ENCODE results near the gene B3GALNT2. TPM values are rescaled to one million over a fixed set of nuclear protein-coding genes. Genes with fewer than 3 reads are reported as not detected.
A peak's percentile ranks its signal among the peaks of the same experiment; 100 is the strongest.
"Not testable (repeated sequence)": the region's sequence is repeated elsewhere in the genome, so short reads cannot be mapped to it uniquely, and the experiment has no call there.

The B3GALNT2 gene
- polyA plus RNA-seq, 1 donor from 2014 or later = 3.5 TPM

DNA sequence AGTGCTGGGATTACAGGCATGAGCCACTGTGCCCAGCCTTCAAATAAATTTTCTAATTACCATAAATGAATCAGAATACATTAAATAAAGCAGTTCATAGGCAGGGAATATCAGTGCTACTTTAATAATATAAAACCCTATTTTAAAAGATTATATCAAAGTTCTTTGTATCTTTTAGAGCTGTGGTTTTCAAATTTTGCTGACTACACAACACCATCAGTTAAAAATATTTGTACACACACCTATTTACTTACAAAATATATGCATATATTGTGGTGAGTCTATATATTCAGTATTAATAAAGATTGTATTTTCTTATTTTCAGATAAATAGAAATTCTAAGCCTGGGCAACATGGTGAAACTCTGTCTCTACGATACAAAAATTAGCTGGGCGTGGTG is 18.7 kb downstream of the B3GALNT2 start:
- Mint-ChIP-seq H3K27ac (no peak overlapping the region), H3K27me3 (no peaks in the 10 kb centered on the region), H3K36me3 (peaks cover 16% of the 10 kb centered on the region), H3K4me3 (no peak overlapping the region), H3K9me3 (peaks cover 2 to 4% (median 4%) of the 10 kb centered on the region in 3 donors), H3K4me1 (peaks cover 0 to 2% (median 0%) of the 10 kb centered on the region in 3 donors)

DNA sequence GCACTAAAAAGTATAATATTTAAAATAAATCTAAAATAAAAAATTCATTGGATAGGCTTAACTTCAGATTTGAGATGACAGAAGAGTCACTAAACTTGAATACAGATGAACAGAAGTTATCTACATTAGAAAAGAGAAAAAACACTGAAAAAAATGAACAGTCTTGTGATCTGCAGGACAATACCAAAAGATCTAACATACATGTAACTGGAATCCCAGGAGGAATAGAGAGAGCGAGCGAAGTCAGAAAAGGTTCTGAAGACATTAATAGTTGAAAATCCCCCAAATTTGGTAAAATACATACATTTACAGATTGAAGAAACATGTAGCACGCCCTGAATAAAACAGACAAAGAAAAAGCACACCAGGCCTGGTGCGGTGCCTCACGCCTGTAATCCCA is 21.2 kb downstream of the B3GALNT2 start:
- Mint-ChIP-seq H3K27me3 (no peaks in the 10 kb centered on the region), H3K9me3 (peaks cover 2 to 4% (median 4%) of the 10 kb centered on the region in 3 donors), H3K4me3 (no peak overlapping the region), H3K27ac (no peak overlapping the region), H3K4me1 (no peaks in the 10 kb centered on the region), H3K36me3 (peaks cover 15% of the 10 kb centered on the region)

DNA sequence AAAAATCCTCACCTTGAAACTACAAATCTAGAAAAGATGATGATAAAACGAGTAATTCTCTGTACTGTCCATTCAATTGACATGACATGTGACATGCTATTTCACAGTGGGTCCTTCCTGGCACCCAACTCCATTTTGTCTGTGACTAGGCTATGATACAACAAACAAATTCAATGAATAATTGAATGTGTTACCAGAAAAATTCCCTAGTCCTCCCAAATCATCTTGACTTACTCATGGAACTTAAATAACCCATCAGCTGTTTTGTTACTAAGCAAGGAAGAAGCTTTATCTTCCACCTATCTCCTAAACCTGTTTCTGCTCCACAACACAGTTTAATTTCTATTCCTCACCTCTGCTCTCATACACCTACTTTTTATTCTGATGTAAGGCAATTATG is 30.4 kb downstream of the B3GALNT2 start:
- Mint-ChIP-seq H3K27me3 (no peaks in the 10 kb centered on the region), H3K9me3 (no peaks in the 10 kb centered on the region), H3K4me3 (no peak overlapping the region), H3K27ac (no peak overlapping the region), H3K36me3 (peaks cover 8% of the 10 kb centered on the region), H3K4me1 (no peaks in the 10 kb centered on the region)

DNA sequence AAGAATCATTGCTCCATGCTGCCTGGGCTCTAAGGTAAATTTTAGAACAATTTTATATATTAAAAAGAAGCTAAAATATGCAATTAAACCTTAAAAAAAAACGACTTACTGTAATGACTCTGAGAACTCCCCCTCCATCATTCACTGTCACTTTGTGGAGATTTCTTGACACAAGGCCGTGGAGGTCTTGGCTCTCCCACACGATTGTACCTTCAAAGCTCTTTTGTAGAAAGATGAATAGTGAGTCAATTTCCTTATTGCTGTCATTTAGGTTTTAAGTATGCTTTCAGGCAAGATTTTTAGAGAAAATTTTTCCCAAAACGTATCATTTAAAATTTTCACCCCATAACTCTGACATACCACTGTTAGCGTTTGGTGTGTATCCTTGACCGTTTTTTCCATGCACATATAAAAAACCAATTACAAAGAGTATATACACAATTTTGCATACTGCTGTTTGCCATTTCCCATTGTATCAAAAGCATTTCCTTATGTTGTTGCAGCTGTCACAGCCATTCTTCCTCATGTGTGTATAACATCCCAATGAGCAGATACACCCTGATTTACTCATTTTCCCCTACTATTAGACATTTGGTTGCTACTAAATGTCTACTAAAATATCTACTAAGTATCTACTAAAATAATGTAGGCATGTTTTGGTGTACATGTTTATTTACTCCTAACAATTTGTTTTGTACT is 33.4 kb downstream of the B3GALNT2 start:
- Mint-ChIP-seq H3K27me3 (no peaks in the 10 kb centered on the region), H3K27ac (no peak overlapping the region), H3K9me3 (no peaks in the 10 kb centered on the region), H3K4me1 (no peaks in the 10 kb centered on the region), H3K4me3 (no peak overlapping the region), H3K36me3 (peaks cover 10% of the 10 kb centered on the region)

DNA sequence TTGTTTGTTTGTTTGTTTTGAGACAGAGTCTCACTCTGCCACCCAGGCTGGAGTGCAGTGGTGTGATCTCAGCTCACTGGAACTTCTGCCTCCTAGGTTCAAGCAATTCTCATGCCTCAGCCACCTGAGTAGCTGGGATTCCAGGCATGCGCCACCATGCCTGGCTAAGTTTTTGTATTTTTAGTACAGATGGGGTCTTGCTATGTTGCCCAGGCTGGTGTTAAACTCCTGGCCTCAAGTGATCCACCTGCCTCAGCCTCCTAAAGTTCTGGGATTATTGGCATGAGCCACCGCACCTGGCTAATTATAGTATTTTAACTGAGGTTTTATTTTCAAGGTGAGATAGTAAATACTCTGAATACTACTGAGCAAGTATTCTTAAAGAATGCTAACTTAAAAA is 34.4 kb downstream of the B3GALNT2 start:
- not testable (repeated sequence) for H3K27me3 Mint-ChIP-seq, H3K9me3 Mint-ChIP-seq

DNA sequence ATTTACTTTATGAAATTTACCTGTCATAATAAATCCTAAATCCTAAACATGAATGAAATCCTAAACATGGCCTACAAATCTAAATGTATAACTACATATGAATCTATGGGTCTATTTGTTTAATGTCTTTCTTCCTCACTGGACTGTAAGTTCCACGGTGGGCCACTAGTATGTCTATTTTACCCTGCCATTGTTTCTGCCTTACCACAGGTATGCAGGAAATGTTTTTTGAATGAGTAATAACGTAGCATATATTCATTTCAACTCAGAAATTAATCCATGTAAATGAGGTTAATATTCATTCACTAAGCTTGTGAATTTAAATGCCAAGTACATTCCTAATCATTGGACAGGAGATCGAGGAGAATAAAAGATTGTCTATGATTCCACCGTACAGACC is 35.3 kb downstream of the B3GALNT2 start:
- no peaks in the 10 kb centered on the region for H3K9me3 Mint-ChIP-seq
- peaks cover 11% of the 10 kb centered on the region for H3K36me3 Mint-ChIP-seq
- no peaks in the 10 kb centered on the region for H3K27me3 Mint-ChIP-seq
- no peaks in the 10 kb centered on the region for H3K4me1 Mint-ChIP-seq
- no peak overlapping the region for H3K4me3 Mint-ChIP-seq
- H3K27ac Mint-ChIP-seq = no peak overlapping the region

More for the DNA sequence above, 34.4 kb downstream of the B3GALNT2 start:
- peaks cover 11% of the 10 kb centered on the region for H3K36me3 Mint-ChIP-seq
- H3K4me3 Mint-ChIP-seq, H3K4me1 Mint-ChIP-seq, H3K27ac Mint-ChIP-seq: not testable (repeated sequence)

DNA sequence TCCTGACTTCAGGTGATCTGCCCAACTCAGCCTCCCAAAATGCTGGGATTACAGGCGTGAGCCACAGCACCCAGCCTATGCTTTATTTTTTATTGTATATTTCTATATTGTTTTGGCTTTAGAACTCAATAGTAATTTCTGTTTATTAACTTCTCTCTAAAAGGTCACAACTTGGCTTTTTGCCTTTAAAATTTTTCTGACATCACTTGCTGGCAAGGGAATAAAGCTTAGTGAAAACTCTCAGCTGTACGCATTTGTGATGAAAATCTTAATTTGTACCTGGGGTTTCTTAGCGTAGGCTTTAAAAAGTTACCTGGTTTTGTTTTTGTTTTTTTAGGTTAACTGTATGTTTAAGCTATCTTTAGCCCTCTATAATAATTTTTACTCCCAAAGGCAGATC is 36.2 kb downstream of the B3GALNT2 start:
- Mint-ChIP-seq H3K27ac (no peak overlapping the region), H3K27me3 (no peaks in the 10 kb centered on the region), H3K4me3 (no peak overlapping the region), H3K4me1 (no peaks in the 10 kb centered on the region), H3K9me3 (no peaks in the 10 kb centered on the region), H3K36me3 (peaks cover 11% of the 10 kb centered on the region)

DNA sequence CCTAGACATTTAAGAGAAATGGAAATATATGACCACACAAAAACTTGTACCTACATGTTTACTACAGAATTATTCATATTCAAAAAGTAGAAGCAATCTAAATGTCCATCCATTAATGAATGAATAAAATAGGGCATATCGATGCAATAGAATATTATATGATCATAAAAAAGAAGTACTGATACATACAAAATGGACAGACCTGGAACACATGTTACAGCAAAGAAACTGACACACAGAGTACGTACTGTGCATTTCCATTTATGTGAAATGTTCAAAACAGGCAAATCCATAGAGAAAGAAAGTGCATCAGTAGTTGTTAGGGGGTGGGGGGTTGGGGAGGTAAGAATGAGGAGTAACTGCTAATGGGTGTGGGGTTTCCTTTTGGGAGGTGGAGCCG is 39.2 kb downstream of the B3GALNT2 start:
- Mint-ChIP-seq H3K27ac (no peak overlapping the region), H3K4me3 (no peak overlapping the region)

DNA sequence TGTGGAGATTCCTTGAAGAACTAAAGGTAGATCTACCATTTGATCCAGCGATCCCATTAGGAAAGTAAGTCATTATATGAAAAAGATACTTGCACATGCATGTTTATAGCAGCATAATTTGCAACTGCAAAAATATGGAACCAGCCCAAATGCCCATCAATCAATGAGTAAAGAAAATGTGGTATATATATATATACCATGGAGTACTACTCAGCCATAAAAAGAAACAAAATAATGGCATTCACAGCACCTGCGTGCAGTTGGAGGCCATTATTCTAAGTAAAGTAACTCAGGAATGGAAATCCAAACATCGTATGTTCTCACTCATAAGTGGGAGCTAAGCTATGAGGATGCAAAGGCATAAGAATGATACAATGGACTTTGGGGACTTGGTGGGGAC is 41.4 kb downstream of the B3GALNT2 start:
- H3K9me3 Mint-ChIP-seq, H3K4me3 Mint-ChIP-seq, H3K4me1 Mint-ChIP-seq, H3K36me3 Mint-ChIP-seq, H3K27ac Mint-ChIP-seq, H3K27me3 Mint-ChIP-seq: not testable (repeated sequence)

More for the DNA sequence above, 39.2 kb downstream of the B3GALNT2 start:
- Mint-ChIP-seq H3K36me3 (peaks cover 8% of the 10 kb centered on the region), H3K4me1 (peaks cover 3 to 6% (median 5%) of the 10 kb centered on the region in 3 donors), H3K9me3 (no peaks in the 10 kb centered on the region), H3K27me3 (no peaks in the 10 kb centered on the region)

DNA sequence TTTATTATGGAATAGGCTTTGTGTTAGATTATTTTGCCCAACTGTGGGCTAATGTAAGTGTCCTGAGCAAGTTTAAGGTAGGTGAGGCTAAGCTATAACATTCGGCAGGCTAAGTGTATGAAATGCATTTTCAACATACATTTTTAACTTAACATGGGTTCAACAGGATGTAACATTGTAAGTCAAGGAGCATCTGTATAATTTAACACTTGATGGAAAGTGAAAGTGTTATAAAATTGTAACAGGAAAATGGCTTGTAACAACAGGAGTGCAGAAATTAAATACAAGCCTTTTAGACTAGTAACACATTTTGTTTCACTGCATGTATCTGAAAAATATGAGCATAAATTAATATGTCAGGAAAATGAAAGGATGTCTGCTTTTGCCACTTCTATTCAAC is 42.3 kb downstream of the B3GALNT2 start:
- Mint-ChIP-seq H3K4me3 (no peak overlapping the region), H3K9me3 (no peaks in the 10 kb centered on the region), H3K27ac (peak overlapping the region in 1 of 3 donors; percentile 11), H3K36me3 (peaks cover 7% of the 10 kb centered on the region), H3K4me1 (peaks cover 3 to 6% (median 5%) of the 10 kb centered on the region in 3 donors), H3K27me3 (no peaks in the 10 kb centered on the region)

DNA sequence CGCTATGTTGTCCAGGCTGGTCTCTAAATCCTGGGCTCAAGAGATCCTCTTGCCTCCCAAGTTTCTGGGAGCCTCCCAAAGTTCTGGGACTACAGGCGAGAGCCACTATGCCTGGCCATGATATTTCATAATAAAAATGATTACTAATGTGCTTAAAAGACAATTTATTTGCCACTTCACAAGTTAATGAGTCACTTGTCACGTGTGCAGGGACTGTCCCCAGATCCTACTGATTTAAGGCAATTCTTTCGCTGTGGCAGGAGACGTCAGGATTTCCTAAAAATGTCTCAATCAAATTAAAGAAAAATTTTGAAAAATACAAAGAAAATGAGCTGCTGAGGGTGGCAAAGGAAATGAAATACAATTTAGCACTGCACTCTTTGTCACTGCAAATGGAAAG is 43.5 kb downstream of the B3GALNT2 start:
- Mint-ChIP-seq H3K27ac (no peak overlapping the region), H3K27me3 (no peaks in the 10 kb centered on the region), H3K4me3 (no peak overlapping the region), H3K36me3 (peaks cover 2% of the 10 kb centered on the region), H3K9me3 (no peaks in the 10 kb centered on the region), H3K4me1 (peaks cover 3 to 6% (median 5%) of the 10 kb centered on the region in 3 donors)

DNA sequence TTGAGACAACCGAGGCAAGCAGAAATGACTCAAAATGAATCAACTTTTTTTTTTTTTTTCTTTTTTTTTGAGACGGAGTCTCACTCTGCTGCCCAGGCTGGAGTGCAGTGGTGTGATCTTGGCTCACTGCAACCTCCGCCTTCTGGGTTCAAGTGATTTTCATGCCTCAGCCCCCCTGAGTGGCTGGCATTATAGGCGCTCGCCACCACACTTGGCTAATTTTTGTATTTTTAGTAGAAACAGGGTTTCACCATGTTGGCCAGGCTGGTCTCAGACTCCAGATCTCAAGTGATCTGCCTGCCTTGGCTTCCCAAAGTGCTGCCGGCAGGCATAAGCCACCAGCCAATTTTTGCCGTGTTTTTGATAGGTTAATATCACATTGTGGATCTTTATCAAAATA is 46.4 kb downstream of the B3GALNT2 start:
- not testable (repeated sequence) for H3K9me3 Mint-ChIP-seq, H3K4me1 Mint-ChIP-seq, H3K36me3 Mint-ChIP-seq

DNA sequence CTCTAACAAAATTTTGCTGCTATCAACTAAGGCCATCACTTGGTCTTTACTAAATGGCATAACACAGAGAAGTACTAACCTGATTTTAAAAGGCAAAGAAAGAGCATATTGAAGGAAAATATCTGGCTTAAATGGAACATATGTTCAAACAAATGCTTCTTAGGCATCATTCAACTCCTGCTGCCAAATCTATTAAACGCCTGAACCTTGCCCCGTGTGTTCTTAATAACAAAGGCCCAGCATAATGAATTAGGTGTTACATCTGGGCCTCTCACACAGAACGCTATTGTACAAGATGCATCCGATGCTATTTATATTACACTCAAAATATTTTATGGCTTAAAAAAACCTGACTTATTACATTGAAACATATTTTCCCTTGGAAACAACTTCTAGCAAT is 48.4 kb downstream of the B3GALNT2 start:
- H3K27me3 Mint-ChIP-seq = no peaks in the 10 kb centered on the region
- H3K27ac Mint-ChIP-seq = no peak overlapping the region
- no peaks in the 10 kb centered on the region for H3K4me1 Mint-ChIP-seq
- no peak overlapping the region for H3K4me3 Mint-ChIP-seq
- no peaks in the 10 kb centered on the region for H3K36me3 Mint-ChIP-seq
- H3K9me3 Mint-ChIP-seq = no peaks in the 10 kb centered on the region

More for the DNA sequence above, 46.4 kb downstream of the B3GALNT2 start:
- peak overlapping the region in 1 of 3 donors; percentile 9 for H3K27ac Mint-ChIP-seq
- H3K27me3 Mint-ChIP-seq, H3K4me3 Mint-ChIP-seq: not testable (repeated sequence)

DNA sequence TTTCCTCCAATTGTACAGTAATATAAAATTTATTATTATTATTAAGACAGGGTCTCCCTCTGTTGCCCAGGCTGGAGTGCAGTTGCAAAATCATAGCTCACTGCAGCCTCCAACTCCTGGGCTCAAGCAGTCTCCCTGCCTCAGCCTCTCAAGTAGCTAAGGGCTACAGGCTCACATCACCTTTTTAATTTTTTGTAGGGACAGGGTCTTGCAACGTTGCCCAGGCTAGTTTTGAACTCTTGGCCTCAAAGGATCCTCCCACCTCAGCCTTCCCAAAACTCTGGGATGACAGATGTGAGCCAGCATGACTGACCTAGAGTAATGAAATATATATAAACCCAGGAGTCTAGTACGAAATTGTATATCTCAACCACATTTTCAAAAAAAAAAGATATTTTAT is 49.2 kb downstream of the B3GALNT2 start:
- no peaks in the 10 kb centered on the region for H3K4me1 Mint-ChIP-seq
- H3K9me3 Mint-ChIP-seq = no peaks in the 10 kb centered on the region
- H3K4me3 Mint-ChIP-seq = no peak overlapping the region
- no peaks in the 10 kb centered on the region for H3K36me3 Mint-ChIP-seq
- no peak overlapping the region for H3K27ac Mint-ChIP-seq
- H3K27me3 Mint-ChIP-seq = no peaks in the 10 kb centered on the region

DNA sequence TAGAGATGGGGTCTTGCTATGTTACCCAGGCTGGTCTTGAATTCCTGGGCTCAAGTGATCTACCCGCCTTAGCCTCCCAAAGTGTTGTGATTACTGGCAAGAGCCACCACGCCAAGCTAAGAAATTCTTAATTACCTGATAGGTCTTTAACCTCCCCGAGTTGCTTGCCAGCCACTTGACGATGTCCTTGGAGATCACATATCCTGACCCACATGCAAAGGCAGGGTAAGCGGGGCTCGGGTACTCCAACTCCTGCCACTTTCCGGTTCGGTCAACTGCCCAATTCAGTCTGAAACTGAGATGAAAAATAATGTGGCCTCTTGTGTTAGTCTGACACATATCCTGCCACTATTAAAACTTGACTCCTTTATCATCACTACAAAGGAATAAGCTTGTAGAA is 50.2 kb downstream of the B3GALNT2 start:
- Mint-ChIP-seq H3K27ac (no peak overlapping the region), H3K4me1 (no peaks in the 10 kb centered on the region), H3K27me3 (no peaks in the 10 kb centered on the region), H3K4me3 (no peak overlapping the region), H3K9me3 (no peaks in the 10 kb centered on the region), H3K36me3 (peaks cover 1% of the 10 kb centered on the region)

DNA sequence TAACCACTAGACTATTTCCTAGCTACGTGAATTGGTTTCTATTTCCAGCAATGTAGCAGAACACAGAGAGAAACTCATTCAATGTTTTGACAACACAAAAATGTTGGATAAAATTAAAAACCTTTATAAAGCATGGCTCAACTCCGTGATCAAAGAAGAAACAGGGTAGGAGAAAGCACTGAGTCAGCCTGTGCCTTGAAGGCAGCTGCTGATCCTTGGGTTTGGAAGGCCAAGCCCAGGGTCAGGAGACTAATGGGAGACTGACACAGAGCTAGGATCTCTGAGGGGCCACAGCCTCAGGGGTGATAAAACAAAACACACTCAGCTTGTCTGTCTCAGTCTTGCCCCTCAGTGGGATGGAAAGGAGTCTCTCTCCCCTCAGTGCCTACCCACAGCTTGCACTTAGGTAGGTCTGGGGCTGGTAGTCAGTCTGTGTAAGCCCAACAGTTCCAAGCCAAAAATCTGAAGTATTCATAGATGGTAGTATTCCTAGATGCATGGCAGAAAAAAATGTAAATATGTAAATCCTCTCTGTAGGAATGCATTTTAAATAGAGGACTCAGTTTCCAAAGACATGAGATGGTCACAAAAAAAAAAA is 53.3 kb downstream of the B3GALNT2 start:
- H3K9me3 Mint-ChIP-seq = no peaks in the 10 kb centered on the region
- no peak overlapping the region for H3K4me3 Mint-ChIP-seq
- peaks cover 1% of the 10 kb centered on the region for H3K36me3 Mint-ChIP-seq
- no peaks in the 10 kb centered on the region for H3K27me3 Mint-ChIP-seq
- H3K27ac Mint-ChIP-seq = peak overlapping the region in 1 of 3 donors; percentile 88
- no peaks in the 10 kb centered on the region for H3K4me1 Mint-ChIP-seq

Measured in IgD-negative memory B cell (primary cell).